T47D (cell line): Measurements from ENCODE around the gene CABP7.

Experiments used
- DNase-seq, 2 experiments: peaks; one replicate each; pipeline versions ENCODE4 v3.0.0 to v3.0.0-alpha.2; 2011 to 2012; ENCODE audit warnings: low read depth in 1 of 2, low spot score in 1 of 2
- JUND ChIP-seq: IDR thresholded peaks from 2 replicates; pipeline ENCODE4 v1.6.1; 2012; ENCODE audit warnings: low read depth
- in situ Hi-C: cut with HindIII; loops from 2 replicates; pipeline ENCODE4 v1.10.0; 2016; ENCODE audit warnings: low sequenced_read_pairs, low pct_unique_long_range_greater_than_20kb

The CABP7 gene

GRCh38 chr22:29705651-29706050 lies 14.2 kb upstream of the CABP7 start:
- TF ChIP-seq JUND = no peak
- DNase-seq = no peak
- in situ Hi-C loops = no loop called here

GRCh38 chr22:29706486-29706885 lies 13.3 kb upstream of the CABP7 start:
- in situ Hi-C loops = no loop called here
- TF ChIP-seq JUND = no peak
- no peak for DNase-seq

GRCh38 chr22:29707010-29707409 lies 12.8 kb upstream of the CABP7 start:
- in situ Hi-C loops = no loop called here
- no peak for TF ChIP-seq JUND
- no peak for DNase-seq

- no peak for DNase-seq
- no peak for TF ChIP-seq JUND
- in situ Hi-C loops = no loop called here
Observed at GRCh38 chr22:29707471-29707870, 12.3 kb upstream of the CABP7 start.

GRCh38 chr22:29710193-29710592 lies 9.6 kb upstream of the CABP7 start:
- in situ Hi-C loops = no loop called here
- TF ChIP-seq JUND = no peak
- DNase-seq = no peak

- in situ Hi-C loops = no loop called here
- no peak for TF ChIP-seq JUND
- DNase-seq = peak in 1 of 2 experiments; percentile 62
Observed at GRCh38 chr22:29710922-29711593, 8.7 kb upstream of the CABP7 start.

- TF ChIP-seq JUND = no peak
Observed at GRCh38 chr22:29712119-29712518, 7.7 kb upstream of the CABP7 start.

GRCh38 chr22:29713156-29713727 lies 6.6 kb upstream of the CABP7 start:
- DNase-seq = no peak
- no peak for TF ChIP-seq JUND
- in situ Hi-C loops = no loop called here

More at GRCh38 chr22:29712119-29712518, 7.7 kb upstream of the CABP7 start:
- in situ Hi-C loops = no loop called here
- no peak for DNase-seq

GRCh38 chr22:29715240-29715639 lies 4.6 kb upstream of the CABP7 start:
- TF ChIP-seq JUND = no peak
- in situ Hi-C loops = no loop called here
- no peak for DNase-seq

- no peak for TF ChIP-seq JUND
- no peak for DNase-seq
- in situ Hi-C loops = no loop called here
Observed at GRCh38 chr22:29715705-29716104, 4.1 kb upstream of the CABP7 start.

GRCh38 chr22:29716814-29717545 lies 2.8 kb upstream of the CABP7 start:
- in situ Hi-C loops = no loop called here
- DNase-seq = peak; percentile 64 to 81
- TF ChIP-seq JUND = no peak

GRCh38 chr22:29717789-29718188 lies 2.0 kb upstream of the CABP7 start:
- no peak for DNase-seq
- in situ Hi-C loops = no loop called here
- no peak for TF ChIP-seq JUND
